B cell (primary cell): Measurements from ENCODE around the gene TFEB. TPM values are rescaled to one million over a fixed set of nuclear protein-coding genes. Genes with fewer than 3 reads are reported as not detected.

ENCODE experiments used
- ATAC-seq: fragments of 200-7000 bp; cut with Tn5 transposase; one replicate; pipeline ENCODE4 v1.10.0; 2021; ENCODE audit warnings: low read depth, mild to moderate bottlenecking, moderate number of reproducible peaks, moderate library complexity
- CTCF ChIA-PET: fragments of 350-600 bp; sonication (Branson Sonifier 250); formaldehyde crosslinking; loops from one replicate; lab custom pipeline; 2021; ENCODE audit warnings: antibody characterized with exemption, inconsistent platforms; lab: Charles Lee
- POLR2A ChIA-PET: fragments of 350-600 bp; sonication (Branson Sonifier 250); formaldehyde crosslinking; loops from one replicate; lab custom pipeline; 2021; ENCODE audit warnings: antibody characterized with exemption; lab: Charles Lee
- DNase-seq: peaks from one replicate; pipeline ENCODE4 v3.0.0; 2013
- H2AFZ ChIP-seq: 2 replicates; pipeline ENCODE4 v1.6.1; 2012; ENCODE audit warnings: mild to moderate bottlenecking, low read depth, low read length; ENCODE audit not compliant: insufficient read depth, poor library complexity, severe bottlenecking
- H3K27ac ChIP-seq, 2 donors: 1 replicate in 1 of 2; 2 replicates in 1 of 2; pipeline ENCODE4 v1.5.1; 2012 to 2013; ENCODE audit warnings: low read length in 2 of 2, mild to moderate bottlenecking in 2 of 2, moderate library complexity in 1 of 2
- H3K27me3 ChIP-seq, 4 experiments: fragments of 200-600 bp in 1 of 4; sonication (generic) in 1 of 4; replicated peaks in 1 of 4; 1 replicate in 2 of 4; 2 replicates in 2 of 4; pipeline versions ENCODE4 v1.6.1 to v1.7.0; 2013 to 2016; ENCODE audit warnings: low read length in 3 of 4, mild to moderate bottlenecking in 2 of 4, mixed read lengths in 1 of 4, moderate library complexity in 1 of 4; ENCODE audit not compliant: insufficient read depth in 4 of 4, control insufficient read depth in 3 of 4; ENCODE audit errors: control extremely low read depth in 1 of 4
- H3K36me3 ChIP-seq, 2 experiments: replicated peaks in 1 of 2; 1 replicate in 1 of 2; 2 replicates in 1 of 2; pipeline versions ENCODE4 v1.6.1 to v1.7.1; 2013; ENCODE audit warnings: low read length in 1 of 2; ENCODE audit not compliant: insufficient read depth in 2 of 2, control insufficient read depth in 1 of 2; ENCODE audit errors: control extremely low read depth in 1 of 2, extremely low read depth in 1 of 2
- H3K4me1 ChIP-seq, 2 donors: fragments of 200-600 bp in 1 of 2; sonication (generic) in 1 of 2; 1 replicate in 1 of 2; 2 replicates in 1 of 2; pipeline versions ENCODE4 v1.5.1 to v1.6.1; 2013 to 2017; ENCODE audit warnings: low read length in 2 of 2; ENCODE audit not compliant: control insufficient read depth in 2 of 2, insufficient read depth in 2 of 2
- H3K4me2 ChIP-seq: replicated peaks from 2 replicates; pipeline ENCODE3; 2012; ENCODE audit warnings: mild to moderate bottlenecking, low read depth, low read length; ENCODE audit not compliant: poor library complexity, severe bottlenecking
- H3K4me3 ChIP-seq, 5 experiments: fragments of 200-600 bp in 1 of 5; sonication (generic) in 1 of 5; 1 replicate in 3 of 5; 2 replicates in 2 of 5; pipeline versions ENCODE4 v1.5.1 to v1.7.0; 2011 to 2016; ENCODE audit warnings: low read length in 4 of 5, mild to moderate bottlenecking in 4 of 5, low read depth in 2 of 5, control low read depth in 1 of 5, moderate library complexity in 1 of 5; ENCODE audit not compliant: insufficient read depth in 1 of 5; ENCODE audit errors: control extremely low read depth in 1 of 5, extremely low read depth in 1 of 5
- H3K79me2 ChIP-seq: fragments of 200-600 bp; sonication (generic); one replicate; pipeline ENCODE4 v1.6.0; 2016; ENCODE audit warnings: low read length; ENCODE audit not compliant: control insufficient read depth, insufficient read depth
- H3K9ac ChIP-seq: fragments of 200-600 bp; sonication (generic); 2 replicates; pipeline ENCODE4 v1.6.1; 2017; ENCODE audit warnings: mild to moderate bottlenecking, low read length, moderate library complexity
- H3K9me3 ChIP-seq, 3 donors: one replicate each; pipeline versions ENCODE4 v1.6.1 to v1.7.1; 2013; ENCODE audit warnings: low read length in 2 of 3; ENCODE audit not compliant: control insufficient read depth in 2 of 3, insufficient read depth in 1 of 3; ENCODE audit errors: control extremely low read depth in 1 of 3
- H4K20me1 ChIP-seq: 2 replicates; pipeline ENCODE4 v1.6.0; 2012; ENCODE audit warnings: mild to moderate bottlenecking, low read length; ENCODE audit not compliant: insufficient read depth, control insufficient read depth, poor library complexity, severe bottlenecking
- H3K27ac Mint-ChIP-seq: one replicate; pipeline ENCODE4 v1.8.0; 2021; ENCODE audit warnings: mixed read lengths
- H3K27me3 Mint-ChIP-seq: one replicate; pipeline ENCODE4 v1.8.0; 2021; ENCODE audit warnings: mixed read lengths
- H3K4me1 Mint-ChIP-seq: one replicate; pipeline ENCODE4 v1.8.0; 2021; ENCODE audit warnings: mixed read lengths
- H3K4me3 Mint-ChIP-seq: one replicate; pipeline ENCODE4 v1.8.0; 2021; ENCODE audit warnings: mixed read lengths
- H3K9me3 Mint-ChIP-seq: one replicate; pipeline ENCODE4 v1.8.0; 2022; ENCODE audit warnings: mixed read lengths; ENCODE audit not compliant: insufficient read depth
- CTCF ChIP-seq: fragments of 200-600 bp; IDR thresholded peaks from one replicate; pipeline ENCODE4 v1.8.0; 2022; ENCODE audit warnings: antibody characterized with exemption, mild to moderate bottlenecking
- EZH2 ChIP-seq: IDR thresholded peaks from 2 replicates; pipeline ENCODE4 v1.6.1; 2012; ENCODE audit warnings: borderline replicate concordance, low read depth, mild to moderate bottlenecking, moderate library complexity, low read length; ENCODE audit not compliant: insufficient read depth, poor library complexity, severe bottlenecking
- WGBS: methylation state at CpG from one replicate; pipeline ENCODE4 v1.1.5; 2013; ENCODE audit warnings: missing lambda C conversion rate; ENCODE audit not compliant: insufficient coverage; 5-methylcytosine and 5-hydroxymethylcytosine counted together
- intact Hi-C: fragments of 100-400 bp; cut with micrococcal nuclease; formaldehyde crosslinking; loops from one replicate; pipeline ENCODE4 v1.10.0; 2022
- polyA plus RNA-seq: library from polyadenylated mRNA; depleted of rRNA; stranded (reverse); fragments of >200 nt; gene quantifications from 2 replicates; pipeline ENCODE4 v1.2.3, GENCODE V29; 2012
- total RNA-seq, 2 donors: library from RNA; stranded (reverse); fragments of 120-200 nt in 1 of 2; gene quantifications; 1 replicate in 1 of 2; 2 replicates in 1 of 2; pipeline versions ENCODE4 v1.2.3 to v1.2.4, GENCODE V29; 2013 to 2022

TFEB gene
- total and polyA plus RNA-seq, 2 donors (not counting 1 experiment from before 2014, with no cell fraction given) = 113 to 148 TPM

- Histone ChIP-seq H2AFZ (no peak overlapping the region), H3K9ac (peak overlapping the region; percentile 78), H3K27ac (peak overlapping the region; percentile 87 to 93), H3K36me3 (peaks cover 0 to 13% of the 10 kb centered on the region in 2 experiments), H3K4me1 (peaks cover 91 to 98% of the 10 kb centered on the region in 2 donors), H3K9me3 (no peaks in the 10 kb centered on the region), H3K4me3 (peak overlapping the region in 4 of 5 experiments; percentile 16 to 89 (median 53)), H3K27me3 (no peaks in the 10 kb centered on the region), H4K20me1 (peaks cover 14% of the 10 kb centered on the region), H3K4me2 (peak overlapping the region; percentile 90), H3K79me2 (peaks cover 100% of the 10 kb centered on the region)
- ChIA-PET CTCF (interaction anchor here (0.9 to 9.1 kb wide), 4 partner anchors 8 to 44 kb away, joined by 3 to 176 read pairs (median 4); no protein-coding TSS in a partner anchor), POLR2A (interaction anchor here (0.9 to 9.4 kb wide), 3 partner anchors 11 to 24 kb away, joined by 5 to 342 read pairs (median 9); no protein-coding TSS in a partner anchor)
- H3K27me3 Mint-ChIP-seq = no peaks in the 10 kb centered on the region
- intact Hi-C loops = loop anchor here (10.0 kb wide), 1 partner anchor 297 kb away; no protein-coding TSS in a partner anchor
- H3K9me3 Mint-ChIP-seq = no peaks in the 10 kb centered on the region
- peaks cover 92% of the 10 kb centered on the region for H3K4me1 Mint-ChIP-seq
- peak overlapping the region; percentile 94 for H3K27ac Mint-ChIP-seq
- H3K4me3 Mint-ChIP-seq = peak overlapping the region; percentile 93
- TF ChIP-seq CTCF = no peak
- TF ChIP-seq EZH2 = no peak
- ATAC-seq = no peak
- 90% methylated on average over 3 of the region's 3 CpGs for WGBS
- no peak for DNase-seq
These were observed 7.7 kb downstream of the TFEB start for GRCh38 chr6:41727705-41728072.

GRCh38 chr6:41726876-41727275 lies 8.5 kb downstream of the TFEB start:
- Histone ChIP-seq H3K4me3 (peak overlapping the region in 4 of 5 experiments; percentile 9 to 89 (median 50)), H3K27ac (peak overlapping the region; percentile 87 to 93), H3K9ac (peak overlapping the region; percentile 78), H3K9me3 (no peaks in the 10 kb centered on the region), H2AFZ (no peak overlapping the region), H3K27me3 (no peaks in the 10 kb centered on the region), H3K4me2 (peak overlapping the region; percentile 90), H3K4me1 (peaks cover 96 to 100% of the 10 kb centered on the region in 2 donors), H3K36me3 (peaks cover 0 to 16% of the 10 kb centered on the region in 2 experiments), H4K20me1 (peaks cover 21% of the 10 kb centered on the region), H3K79me2 (peaks cover 100% of the 10 kb centered on the region)
- POLR2A ChIA-PET = interaction anchor here (9.4 kb wide), 1 partner anchor 23 kb away, joined by 342 read pairs; no protein-coding TSS in a partner anchor
- peaks cover 97% of the 10 kb centered on the region for H3K4me1 Mint-ChIP-seq
- DNase-seq (no peak), ATAC-seq (no peak)
- CTCF ChIA-PET = interaction anchor here (0.9 to 9.1 kb wide), 2 partner anchors 13 to 20 kb away, joined by 3 to 176 read pairs; no protein-coding TSS in a partner anchor
- TF ChIP-seq EZH2 (no peak), CTCF (no peak)
- no peaks in the 10 kb centered on the region for H3K9me3 Mint-ChIP-seq
- peak overlapping the region; percentile 94 for H3K27ac Mint-ChIP-seq
- intact Hi-C loops = loop anchor here (10.0 kb wide), 1 partner anchor 298 kb away; no protein-coding TSS in a partner anchor
- WGBS = no CpG with 5 or more reads among the region's 7 CpGs
- peak overlapping the region; percentile 93 for H3K4me3 Mint-ChIP-seq
- H3K27me3 Mint-ChIP-seq = no peaks in the 10 kb centered on the region
